Eye (tissue), 1 donor: ENCODE data around the gene NIN.

Experiments used
- DNase-seq: peaks from one replicate; pipeline ENCODE4 v3.0.0-alpha.2; 2015

NIN gene

DNA sequence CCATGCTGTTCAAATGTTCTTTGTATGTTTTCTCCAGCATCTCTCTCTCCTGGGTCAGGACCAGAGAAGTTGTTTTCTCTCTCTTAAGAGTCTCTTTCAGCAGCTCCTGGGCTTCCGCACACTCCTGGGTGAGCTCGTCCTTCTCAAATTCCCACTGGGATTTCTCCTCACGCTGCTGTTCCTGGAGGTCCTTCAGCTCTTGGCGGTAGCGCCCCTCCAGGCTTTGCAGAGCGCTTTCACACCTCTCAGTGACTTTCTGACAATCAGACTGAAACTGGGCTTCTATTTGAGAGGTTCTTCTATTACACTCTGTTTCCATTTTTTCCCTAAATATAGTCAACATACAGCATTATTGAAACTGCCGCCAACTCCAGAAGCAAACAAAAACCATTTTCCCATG is 72.7 kb downstream of the NIN start:
- no peak for DNase-seq

DNA sequence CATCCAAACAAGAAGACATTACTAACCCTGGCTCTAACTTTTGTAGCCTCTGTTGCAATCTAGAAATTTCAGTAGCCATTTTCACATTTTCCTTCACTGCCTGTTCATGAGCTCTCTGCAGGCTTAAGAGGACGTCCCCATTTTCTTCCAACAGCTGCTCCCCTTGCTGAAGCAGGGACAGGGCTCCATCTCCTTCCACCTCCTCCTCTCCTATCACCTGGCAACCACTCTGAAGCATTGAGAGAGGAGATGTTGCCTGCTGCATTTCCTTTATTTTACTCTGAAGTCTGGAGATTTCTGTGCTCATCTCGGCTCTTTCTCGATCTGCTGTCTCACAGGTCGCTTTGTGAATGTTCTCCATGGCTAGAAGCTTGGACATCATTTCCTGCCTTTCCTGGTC is 73.3 kb downstream of the NIN start:
- no peak for DNase-seq

DNA sequence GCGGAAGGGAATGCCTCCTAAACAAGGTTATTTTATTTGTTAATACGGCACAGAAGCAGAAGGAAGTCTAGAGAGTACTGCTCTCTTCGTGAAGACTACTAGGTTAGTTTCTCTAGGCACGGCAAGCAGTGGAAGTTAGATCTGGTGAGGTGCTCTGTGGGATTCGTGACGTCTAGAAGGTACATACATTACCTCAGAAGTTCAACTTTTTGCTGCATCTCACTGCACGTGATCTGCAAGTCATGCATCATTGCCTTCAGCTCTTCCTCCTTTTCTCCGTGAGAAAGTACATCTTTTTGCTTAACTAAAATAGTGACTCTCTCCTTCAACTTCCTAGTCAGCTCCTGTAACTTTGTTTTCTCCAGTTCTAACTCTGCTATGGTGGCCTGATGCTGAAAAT is 74.7 kb downstream of the NIN start:
- no peak for DNase-seq

DNA sequence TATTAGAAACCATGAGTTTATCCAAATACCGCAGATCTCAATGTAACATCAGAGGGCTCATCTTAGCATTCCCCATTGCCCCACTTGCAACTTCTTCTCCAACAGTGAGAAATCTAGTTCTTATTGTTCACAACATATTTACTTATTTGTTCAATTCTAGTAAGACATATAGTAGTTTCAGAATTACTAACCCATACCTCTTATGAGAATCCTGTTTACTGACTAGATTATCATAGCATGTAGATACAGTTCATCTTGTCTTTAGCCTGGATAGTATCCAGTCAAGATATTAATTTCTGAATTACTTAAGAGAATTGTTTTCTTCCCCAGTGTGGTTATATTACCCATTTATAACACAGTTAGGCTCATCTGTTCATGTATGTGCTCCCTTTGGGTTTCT is 80.6 kb downstream of the NIN start:
- DNase-seq = no peak

DNA sequence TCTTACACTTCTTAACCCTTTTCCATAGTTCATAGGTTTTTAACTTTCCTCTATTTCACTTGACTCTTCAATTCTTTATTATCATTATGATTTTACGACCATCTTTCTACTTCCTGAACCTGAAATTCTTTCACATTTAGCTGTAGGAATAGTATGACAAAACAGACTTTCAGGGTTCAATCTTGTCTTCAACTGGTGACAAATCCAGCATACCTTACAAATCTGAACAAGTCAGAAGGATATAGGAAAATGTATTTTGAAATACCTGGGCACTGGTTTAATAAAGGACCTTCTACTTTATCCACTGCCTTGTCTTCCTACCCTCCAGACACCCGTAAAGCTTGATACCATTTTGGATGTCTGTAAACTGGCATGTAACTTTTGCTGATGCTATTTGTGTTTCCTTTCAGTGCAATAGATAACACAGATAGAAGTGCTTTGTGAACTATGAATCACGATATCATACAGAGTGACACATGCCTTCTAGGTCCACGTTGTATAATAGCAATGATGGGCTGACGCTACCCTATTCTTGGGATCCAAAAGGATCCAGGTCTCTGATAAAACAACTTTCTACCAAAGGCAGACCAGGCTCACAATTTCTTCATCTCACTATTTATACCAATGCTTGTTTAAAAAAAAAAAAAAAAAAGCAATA is 85.4 kb downstream of the NIN start:
- no peak for DNase-seq

DNA sequence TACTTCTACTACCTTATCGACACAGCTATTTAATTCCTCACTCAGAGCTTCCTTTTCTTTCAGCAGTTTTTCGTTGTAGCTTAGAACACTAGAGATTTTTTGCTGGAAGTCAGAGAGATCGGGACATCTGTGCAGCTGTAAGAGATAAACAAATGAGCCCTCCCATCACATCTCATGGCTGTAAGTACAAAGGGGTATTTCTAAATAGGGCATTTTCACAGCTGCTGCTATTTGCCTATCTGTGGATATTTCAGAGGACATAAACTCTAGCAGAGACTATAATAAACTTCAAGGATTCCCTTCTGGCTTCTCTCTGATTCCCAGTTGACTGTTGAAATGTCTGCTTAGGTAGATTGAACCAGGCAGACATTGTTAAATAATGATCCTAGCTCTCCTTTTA is 86.7 kb downstream of the NIN start:
- DNase-seq = no peak

DNA sequence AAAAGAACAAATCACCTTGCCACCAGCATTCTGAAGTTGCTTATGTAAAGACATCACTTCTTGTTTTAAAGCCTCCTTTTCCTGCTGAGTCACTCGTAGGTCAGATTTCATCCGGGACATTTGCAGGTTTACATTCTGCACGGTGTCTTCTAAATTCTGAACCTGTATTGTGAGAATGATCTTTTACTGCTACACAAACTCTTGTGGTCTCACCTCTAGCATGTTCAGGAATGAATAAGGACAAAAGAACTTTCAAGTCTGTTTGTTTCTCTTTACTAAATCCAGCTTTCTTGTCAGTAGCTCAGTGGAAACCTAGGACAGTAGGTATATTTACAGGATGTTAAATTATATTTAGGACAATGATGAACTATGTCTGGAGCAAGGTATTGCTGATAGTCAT is 89.4 kb downstream of the NIN start:
- no peak for DNase-seq

DNA sequence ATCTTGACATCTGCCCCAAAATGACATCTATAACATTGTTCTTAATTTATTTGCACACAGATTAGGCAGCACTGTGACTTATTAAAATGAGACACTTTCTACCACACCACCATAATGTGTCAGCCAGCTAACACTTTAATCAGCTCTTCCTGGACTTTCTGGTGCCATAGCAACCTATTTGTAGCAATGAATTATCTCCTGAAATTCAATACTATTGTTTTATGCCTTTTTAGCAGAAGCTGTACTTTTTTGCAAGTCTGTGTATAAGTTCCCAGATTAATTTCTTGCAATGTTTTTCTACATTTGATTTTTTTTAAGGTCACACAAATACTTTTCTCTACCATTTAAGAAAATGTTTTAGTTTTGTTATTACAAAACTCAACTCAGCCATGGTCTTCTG is 90.1 kb downstream of the NIN start:
- DNase-seq = no peak

DNA sequence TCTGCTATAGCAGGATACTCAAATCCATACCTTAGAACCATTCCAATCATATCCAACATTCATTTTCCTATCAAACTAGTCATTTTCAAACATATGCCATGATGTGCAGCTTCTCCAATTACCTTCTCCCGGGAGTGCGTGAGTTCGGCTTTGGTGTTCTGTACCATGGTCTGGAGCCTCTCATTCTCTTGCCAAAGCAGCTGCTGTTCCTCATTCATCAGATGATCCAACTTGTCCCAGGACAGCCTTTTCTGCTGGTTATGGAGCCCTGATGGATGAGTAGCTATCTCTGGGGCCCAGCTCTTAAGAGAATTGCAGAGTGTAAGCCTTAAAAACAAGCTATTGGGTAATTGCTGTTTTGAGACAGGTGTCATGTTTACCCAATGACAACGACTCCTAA is 91.8 kb downstream of the NIN start:
- DNase-seq = no peak

DNA sequence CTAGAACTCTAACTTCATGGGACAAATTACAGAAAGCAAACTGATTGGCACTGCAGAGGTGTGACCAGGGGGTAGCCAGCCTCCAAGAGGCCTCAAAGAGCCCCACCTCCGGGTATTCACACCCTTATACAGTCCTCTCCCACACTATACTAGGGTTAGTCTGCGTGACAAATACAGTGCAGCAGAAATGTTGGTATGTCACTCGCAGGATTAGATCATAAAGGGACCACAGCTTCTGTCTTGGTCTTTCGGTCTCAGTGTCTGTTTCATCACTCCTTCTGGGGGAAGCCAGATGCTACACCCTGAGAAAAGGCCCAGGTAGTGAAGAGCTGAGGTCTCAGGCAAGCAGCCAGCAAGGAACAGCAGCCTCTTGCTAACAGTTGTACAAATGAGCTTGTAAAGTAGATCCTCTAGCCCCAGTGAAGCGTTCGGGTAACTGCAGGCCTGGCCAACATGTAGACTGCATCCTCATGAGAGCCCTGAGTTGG is 94.0 kb downstream of the NIN start:
- no peak for DNase-seq

DNA sequence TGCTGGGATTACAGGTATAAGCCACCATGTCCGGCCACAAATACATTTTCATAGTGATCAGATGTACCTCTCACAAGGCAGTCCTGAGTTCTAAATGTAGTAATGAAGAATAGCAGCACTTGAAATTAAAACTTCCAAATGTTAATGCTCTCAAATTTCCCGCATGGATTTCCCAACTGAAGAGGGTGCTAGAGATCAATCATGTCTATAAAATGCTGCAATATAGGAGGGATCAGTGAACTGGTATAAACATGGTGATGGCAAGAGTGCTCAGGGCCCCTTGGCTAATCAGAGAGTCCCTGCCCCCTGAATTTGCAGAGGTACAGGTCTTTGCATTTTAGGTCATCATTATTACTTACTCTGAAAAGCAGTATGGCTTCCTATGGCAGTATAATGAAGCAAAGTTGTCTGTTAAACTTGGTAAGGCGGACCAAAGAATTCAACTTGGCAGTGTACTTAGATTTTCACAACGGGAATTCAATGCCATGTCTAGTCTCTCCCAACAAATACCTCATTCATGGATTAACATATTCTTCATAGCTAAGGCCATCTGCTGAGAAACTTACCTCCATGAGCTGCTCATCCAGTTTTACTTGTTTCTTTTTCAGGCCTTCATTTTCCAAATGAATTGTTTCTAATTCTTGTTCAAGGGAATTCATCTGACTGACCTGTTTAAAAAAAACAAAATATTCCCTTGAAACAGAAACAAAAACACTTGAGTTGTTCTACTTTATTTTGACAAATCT is 95.8 kb downstream of the NIN start:
- DNase-seq = peak; percentile 24

DNA sequence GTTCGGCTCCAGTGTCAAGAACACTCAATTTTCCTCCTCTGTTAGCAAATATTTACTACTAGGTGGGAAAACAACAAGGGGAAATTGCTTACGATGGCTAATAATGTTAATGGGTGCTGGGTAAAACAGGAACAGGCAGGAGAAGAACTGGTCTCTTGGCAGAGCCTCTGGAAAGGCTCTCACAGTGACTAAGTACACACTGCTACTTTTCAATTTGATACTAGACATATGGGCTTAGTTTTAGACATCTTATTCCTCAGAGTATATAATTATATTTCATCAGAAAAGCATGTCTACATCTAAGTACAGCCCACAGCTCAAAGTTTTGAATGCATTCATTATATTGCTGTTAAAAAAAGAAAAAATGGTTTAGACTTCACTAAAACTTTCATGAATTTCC is 97.5 kb downstream of the NIN start:
- no peak for DNase-seq

DNA sequence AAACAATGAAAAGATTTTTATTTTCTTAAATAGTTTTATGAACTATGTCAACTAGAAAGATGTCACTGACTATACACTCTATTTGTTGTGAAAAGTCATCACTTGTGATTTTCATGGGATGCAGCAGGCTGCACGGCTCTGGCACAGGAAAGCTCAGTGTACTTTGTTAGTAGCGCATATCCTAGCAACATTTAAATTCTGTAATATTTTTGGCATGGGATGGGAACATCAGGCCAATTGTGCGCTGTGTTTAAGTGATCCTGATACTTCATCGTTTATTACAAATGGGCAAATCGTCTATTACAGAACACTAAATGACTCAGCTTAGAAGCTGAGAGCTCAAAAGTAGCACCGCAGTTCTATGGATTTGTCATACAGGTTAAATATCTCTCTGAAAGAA is 102.1 kb downstream of the NIN start:
- DNase-seq = no peak

DNA sequence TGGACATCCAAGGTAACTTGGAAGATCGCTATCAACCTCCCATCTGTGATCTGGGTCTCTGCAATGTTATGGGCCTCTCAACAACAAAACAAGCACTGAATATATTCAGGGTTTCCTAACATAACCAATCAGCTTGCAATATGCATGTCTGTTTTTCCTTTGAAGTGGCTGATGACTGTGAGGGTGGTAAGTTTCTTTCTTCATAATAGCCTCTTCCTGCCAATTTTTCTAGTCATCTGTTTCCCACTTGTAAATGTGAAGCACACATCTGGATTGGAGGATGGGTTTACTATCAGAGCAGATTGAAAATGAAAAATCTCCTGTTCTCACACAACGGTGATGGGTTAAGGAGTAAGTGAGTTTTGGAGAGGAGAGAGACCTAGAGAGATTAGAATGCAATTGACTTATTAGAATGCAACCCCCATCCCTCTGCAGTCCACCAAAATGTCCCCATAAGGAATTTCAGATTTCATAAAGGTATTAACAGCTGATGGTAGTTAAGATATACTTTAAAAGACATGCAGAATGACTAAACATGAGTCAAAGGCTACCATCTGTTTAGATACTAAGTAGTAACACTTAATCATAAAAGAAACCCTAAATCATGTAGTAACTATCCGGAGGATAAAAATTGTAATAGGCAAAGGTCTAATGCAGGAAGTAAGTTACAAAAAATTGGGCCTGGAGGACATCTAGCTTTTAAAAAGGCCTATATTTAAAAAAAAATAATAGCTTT is 104.4 kb downstream of the NIN start:
- peak; percentile 22 for DNase-seq

DNA sequence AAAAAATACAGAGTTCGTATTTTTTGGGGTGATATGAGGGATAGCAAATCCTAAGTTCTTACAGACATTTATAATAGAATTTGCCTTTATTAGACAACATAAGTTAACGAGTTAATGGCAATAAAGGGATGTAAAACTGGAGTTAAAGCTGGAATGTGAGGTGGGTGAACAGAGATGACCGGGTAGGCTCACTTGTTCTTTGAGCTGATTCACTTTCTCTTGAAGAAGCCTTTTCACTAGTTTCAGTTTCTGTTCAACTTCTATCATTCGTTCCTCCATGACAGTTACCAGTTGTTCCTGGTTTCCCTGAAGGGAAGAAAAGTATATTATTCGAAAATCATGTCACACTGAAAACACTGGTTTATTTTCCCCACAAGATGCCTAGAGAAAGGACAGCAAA is 105.2 kb downstream of the NIN start:
- no peak for DNase-seq

DNA sequence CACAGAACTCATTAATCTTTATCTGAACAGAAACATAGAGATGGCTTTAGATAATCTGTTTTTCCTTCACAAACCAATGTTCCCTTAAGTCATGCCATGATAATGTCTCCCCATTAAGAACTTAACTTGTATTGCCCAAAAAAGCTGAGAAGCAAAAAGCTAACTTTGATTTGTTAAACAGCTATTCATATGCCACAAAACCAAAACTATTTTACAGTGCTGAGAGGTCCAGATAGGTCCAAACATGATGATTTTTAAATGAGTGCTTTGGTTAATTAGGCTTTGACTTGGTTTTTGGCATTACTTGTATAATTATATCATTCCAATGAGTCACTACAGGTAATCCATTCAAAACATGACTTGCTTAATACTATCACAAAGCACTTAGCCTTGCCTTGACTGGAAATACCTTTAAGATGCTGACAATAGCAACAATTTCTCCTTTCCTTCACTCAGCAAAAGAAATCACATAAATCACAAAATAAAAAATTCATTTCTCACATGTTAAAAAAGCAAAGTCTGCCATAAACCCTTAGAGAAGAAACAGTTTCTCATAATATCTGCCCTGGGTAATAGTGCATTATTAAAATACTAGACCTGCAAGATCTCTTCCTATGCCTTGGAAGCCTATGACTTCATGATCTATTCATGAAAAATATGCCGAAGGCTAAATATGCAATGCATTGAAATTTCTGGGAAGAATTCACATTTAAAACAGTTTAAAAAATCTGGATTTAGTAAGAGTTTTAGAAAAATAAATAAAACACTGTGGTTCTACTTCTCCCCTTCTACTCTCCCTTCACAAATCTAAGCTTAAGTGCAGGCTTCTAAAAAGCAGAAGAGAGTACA is 110.8 kb downstream of the NIN start:
- no peak for DNase-seq

DNA sequence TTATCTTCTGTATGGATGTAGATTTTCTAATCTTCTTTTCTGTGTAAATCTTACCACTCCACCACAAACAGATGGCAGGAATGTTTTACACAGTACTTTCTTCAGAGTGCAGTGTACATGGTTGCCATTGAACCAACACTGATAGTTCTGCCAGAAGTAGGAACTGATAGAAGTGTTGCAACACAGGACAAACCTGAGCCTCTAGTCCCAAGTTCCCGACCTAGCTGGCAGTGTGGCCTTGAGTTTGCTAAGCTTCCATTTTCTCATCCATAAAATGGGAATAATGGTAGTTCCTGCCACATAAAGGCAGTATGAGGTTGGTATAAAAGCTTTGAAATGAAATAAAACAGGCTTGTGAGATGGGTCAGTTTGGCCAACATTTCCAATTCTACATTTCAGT is 112.0 kb downstream of the NIN start:
- DNase-seq = no peak

DNA sequence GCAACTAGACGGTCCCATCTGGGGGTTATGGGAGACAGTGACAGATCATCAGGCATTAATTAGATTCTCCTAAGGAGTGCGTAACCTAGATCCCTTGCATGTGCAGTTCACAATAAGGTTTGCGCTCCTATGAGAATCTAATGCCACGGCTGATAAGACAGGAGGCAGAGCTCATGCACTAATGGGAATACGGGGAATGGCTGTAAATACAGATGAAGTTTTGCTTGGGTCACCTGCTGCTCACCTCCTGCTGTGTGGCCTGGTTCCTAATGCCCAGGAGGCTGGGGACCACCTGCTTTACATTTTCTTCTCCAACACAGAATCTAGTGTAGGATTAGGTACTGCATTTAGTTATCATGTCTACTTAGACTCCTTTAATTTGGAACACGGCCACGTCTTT is 113.2 kb downstream of the NIN start:
- DNase-seq = peak; percentile 48

DNA sequence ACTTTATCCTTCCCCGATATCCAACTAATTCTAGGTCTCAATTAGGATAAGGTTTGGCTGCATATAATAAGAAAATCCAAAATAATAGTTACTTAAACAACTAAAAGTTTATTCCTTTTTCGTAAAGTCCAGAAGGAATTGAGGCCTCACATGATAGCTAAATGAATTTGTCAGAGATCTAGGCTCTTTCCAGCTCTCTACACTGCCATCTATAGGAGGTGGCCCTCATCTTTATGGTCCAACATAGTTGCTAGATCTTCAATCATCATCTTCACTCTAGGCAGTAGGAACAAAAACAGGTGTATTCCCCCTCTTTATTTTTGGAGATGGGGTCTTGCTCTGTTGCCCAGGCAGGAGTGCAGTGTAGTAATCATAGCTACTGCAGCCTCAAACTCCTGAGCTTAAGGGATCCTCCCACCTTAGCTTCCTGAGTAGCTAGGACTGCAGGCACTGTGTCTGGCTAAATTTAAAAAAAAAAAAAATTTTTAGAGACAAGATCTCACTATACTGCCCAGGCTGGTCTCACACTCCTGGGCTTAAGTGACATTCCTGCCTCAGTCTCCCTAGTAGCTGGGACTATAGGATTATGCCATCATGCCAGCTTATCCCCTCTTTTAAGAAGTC is 116.4 kb downstream of the NIN start:
- no peak for DNase-seq

DNA sequence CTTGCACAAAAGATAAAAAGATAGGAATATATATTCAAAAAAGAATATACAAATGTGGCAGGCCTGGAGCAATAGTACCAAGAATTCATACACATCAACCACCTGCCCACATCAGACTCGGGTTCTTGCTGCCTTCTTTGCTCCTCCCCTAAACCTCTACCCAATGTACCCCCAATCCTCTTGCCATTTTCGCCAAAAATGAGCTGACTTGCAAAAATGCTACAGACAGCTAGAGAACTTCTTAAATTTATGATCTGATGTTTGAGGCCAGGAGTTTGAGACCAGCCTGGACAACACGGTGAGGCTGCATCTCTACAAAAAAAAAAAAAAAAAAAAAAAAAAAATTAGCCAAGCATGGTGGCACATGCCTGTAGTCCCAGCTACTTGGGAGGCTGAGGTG is 119.9 kb downstream of the NIN start:
- DNase-seq = no peak

DNA sequence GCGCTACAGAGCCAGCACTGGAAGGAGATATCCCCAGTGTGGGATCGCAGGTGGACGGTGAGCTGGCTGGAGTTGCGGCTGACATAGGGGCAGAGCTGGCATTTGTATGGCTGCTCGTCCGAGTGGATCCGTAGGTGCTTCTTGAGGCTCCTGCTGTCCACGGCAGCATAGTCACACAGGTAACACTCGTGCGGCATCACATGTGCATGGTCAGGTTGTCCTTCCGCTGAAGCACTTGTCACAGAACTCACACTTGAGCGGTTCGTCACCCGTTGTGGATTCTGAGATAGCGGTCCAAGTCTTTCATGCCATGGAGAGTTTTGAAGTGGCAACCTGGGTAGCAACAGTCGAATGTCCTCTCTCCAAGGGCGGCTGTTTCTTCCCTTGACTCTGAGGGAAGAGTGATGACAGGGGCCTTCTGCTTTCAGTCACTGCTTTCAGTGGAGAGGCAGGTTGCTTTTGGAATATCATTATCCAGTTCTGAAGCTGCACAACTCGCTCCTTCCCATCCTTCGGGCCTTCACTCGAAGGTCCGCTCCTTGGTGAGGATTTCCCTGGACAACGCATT is 125.9 kb downstream of the NIN start:
- DNase-seq = no peak

DNA sequence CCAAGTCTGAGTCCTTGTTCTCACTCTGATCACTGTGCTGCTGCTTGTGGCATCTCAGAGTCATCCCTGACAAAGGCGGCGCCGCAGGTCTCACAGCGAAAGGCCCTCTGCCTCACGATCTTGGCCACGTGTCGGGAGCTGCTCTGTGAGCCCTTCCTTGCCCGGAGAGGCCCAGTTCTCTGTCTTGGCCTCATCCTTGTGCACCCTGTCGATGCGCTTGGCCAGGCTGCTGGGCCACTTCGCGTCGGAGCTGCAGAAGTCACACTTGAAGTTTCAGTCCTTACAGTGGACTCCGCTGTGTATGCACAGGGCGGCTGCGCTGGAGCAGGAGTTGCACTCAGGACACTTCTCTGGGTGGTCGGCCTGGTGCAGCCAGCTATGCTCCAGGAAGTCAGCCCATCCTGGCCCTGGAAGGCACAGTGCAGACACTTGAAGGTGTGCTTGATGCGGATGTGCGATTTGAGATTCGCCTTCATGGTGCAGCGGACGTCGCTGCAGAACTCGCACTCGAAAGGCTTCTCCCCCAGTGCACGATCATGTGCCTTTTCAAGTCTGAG is 126.4 kb downstream of the NIN start:
- no peak for DNase-seq
